PC-9 (cell line): ENCODE results near the gene SLC12A3.

Source experiments
- CTCF ChIP-seq: fragments of 200-600 bp; sonication (generic); conservative IDR thresholded peaks from 2 replicates; pipeline ENCODE4 v1.6.1; 2017; ENCODE audit warnings: mixed run types, antibody characterized with exemption, mild to moderate bottlenecking, moderate library complexity
- EZH2 ChIP-seq: fragments of 200-600 bp; sonication (generic); IDR thresholded peaks from 2 replicates; pipeline ENCODE4 v1.8.0; 2017; ENCODE audit warnings: antibody characterized with exemption, low read depth

- no peak for TF ChIP-seq CTCF
- TF ChIP-seq EZH2: no peak
Measured at GRCh38 chr16:56912746-56913708, 48.0 kb downstream of the SLC12A3 start.
